ENCODE results near the gene SUV39H1. TPM values are rescaled to one million over a fixed set of nuclear protein-coding genes. Genes with fewer than 3 reads are reported as not detected.
A peak's percentile ranks its signal among the peaks of the same experiment; 100 is the strongest.
"Not testable (repeated sequence)": the region's sequence is repeated elsewhere in the genome, so short reads cannot be mapped to it uniquely, and the experiment has no call there.

The SUV39H1 gene
- total RNA-seq, 1 donor from 2014 or later, result 2.2 TPM

DNA sequence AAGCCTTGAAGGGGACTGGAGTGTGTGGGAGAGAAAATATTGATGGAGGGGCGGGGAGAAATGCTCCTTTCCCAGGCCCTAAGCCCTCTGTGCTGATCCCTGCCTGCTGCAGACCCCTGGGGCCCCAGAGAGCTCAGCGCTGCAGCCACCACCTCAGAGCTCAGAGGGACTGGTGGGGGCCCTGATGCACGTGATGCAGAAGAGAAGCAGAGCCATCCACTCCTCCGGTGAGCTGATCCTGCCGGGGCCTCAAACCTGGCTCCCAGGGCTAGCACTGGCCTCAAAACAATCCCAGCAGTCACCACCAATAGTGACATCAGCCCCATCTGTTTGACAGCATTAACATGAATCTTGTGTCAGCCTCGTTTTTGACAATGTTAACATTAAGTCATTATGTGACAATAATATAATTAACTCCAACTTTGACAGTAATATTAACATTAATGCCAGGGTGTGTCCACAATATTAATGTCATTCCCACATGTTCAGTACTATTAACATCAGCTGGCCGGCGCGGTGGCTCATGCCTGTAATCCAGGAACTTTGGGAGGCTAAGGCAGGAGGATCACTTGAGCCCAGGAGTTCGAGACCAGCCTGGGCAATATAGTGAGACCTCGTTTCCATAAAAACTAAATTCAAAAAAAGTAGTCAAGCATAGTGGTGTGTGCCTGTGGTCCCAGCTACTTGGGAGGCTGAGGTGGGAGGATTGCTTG, 7.2 kb upstream of the SUV39H1 start:
- no peak for DNase-seq (ENCODE audit: extremely low spot score in 2 of 2)
- H3K27me3 ChIP-seq, result no peaks in the 10 kb centered on the region
- TF ChIP-seq, protein P1, sequence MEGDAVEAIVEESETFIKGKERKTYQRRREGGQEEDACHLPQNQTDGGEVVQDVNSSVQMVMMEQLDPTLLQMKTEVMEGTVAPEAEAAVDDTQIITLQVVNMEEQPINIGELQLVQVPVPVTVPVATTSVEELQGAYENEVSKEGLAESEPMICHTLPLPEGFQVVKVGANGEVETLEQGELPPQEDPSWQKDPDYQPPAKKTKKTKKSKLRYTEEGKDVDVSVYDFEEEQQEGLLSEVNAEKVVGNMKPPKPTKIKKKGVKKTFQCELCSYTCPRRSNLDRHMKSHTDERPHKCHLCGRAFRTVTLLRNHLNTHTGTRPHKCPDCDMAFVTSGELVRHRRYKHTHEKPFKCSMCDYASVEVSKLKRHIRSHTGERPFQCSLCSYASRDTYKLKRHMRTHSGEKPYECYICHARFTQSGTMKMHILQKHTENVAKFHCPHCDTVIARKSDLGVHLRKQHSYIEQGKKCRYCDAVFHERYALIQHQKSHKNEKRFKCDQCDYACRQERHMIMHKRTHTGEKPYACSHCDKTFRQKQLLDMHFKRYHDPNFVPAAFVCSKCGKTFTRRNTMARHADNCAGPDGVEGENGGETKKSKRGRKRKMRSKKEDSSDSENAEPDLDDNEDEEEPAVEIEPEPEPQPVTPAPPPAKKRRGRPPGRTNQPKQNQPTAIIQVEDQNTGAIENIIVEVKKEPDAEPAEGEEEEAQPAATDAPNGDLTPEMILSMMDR (IDR thresholded peaks at IDR 0.05), result no peak
- TF ChIP-seq POLR2AphosphoS5 (IDR thresholded peaks at IDR 0.05; ENCODE audit: insufficient read depth in 1 of 2, low read depth in 1 of 2), result no peak
- TF ChIP-seq POLR2A (IDR thresholded peaks at IDR 0.05), result no peak

DNA sequence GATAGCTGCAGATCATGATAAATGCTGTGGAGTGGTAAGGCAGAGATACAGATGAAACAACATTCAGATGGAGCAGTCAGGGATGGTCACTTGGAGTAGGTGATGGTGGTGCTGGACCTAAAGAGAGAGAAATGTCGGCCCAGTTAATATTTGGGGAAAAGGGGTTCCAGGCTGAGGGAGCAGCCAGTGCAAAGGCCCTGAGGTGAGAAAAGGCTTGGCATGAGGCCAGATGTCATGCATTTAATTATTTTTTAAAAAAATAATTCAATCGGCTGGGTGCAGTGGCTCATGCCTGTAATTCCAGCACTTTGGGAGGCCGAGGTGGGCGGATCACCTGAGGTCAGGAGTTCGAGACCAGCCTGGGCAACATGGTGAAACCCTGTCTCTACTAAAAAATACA, 4.8 kb upstream of the SUV39H1 start:
- H3K9me3 ChIP-seq; intact Hi-C loops (cut with DNase I); H3K27me3 ChIP-seq; H3K4me3 ChIP-seq; H3K27ac ChIP-seq; H3K36me3 ChIP-seq; DNase-seq (ENCODE audit: extremely low spot score in 2 of 2); H3K4me1 ChIP-seq: not testable (repeated sequence)

More for the DNA sequence above, 7.2 kb upstream of the SUV39H1 start:
- Histone ChIP-seq H3K36me3 (no peaks in the 10 kb centered on the region), H3K4me1 (no peaks in the 10 kb centered on the region), H3K27ac (no peak overlapping the region), H3K9me3 (no peaks in the 10 kb centered on the region), H3K4me3 (no peak overlapping the region)
- intact Hi-C loops (cut with DNase I), result no loop called here

DNA sequence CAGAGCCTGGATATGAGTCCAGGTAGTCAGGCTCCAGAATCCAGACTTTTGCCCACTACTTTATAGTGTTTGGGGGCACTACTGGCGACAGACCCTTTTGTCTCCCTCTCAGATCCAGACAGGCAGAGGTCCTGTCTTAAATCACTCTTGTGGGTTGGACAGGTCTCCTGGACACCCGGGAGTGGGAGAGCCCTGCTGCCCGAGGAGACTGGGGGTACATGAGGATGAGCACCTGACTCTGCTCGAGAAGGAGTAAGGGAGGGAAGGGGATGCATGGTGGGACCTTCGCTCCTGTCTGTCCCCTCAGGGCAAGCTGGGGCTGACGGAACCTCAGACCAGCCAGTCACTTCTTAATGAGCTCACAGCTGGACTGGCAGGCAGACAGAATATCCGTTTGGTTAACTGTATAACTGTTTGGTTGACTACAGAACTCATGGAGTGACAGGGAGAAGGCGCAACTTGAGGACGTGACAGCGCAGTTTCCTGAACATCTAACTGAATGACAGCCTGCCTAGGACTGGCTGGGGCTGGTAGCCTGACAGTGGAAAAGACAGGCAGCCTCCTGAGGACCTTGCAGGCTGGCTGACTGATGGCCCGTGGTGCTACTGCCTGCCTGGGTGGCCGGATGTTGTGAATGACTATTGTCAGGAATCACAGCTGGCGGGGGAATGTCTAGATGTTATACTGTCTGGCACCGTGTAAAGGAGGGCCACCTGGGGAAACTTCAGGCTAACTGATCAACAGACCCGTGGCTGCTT, 1.6 kb upstream of the SUV39H1 start:
- H3K27ac ChIP-seq, result no peak overlapping the region
- intact Hi-C loops (cut with DNase I), result no loop called here
- no peak for DNase-seq (ENCODE audit: extremely low spot score in 2 of 2)
- no peaks in the 10 kb centered on the region for H3K27me3 ChIP-seq
- H3K4me3 ChIP-seq, result no peak overlapping the region
- H3K36me3 ChIP-seq, result no peaks in the 10 kb centered on the region
- TF ChIP-seq, protein P1 (IDR thresholded peaks at IDR 0.05), result no peak
- TF ChIP-seq POLR2A (IDR thresholded peaks at IDR 0.05), result no peak
- TF ChIP-seq POLR2AphosphoS5 (IDR thresholded peaks at IDR 0.05; ENCODE audit: insufficient read depth in 1 of 2, low read depth in 1 of 2), result no peak
- no peaks in the 10 kb centered on the region for H3K9me3 ChIP-seq
- peaks cover 14% of the 10 kb centered on the region for H3K4me1 ChIP-seq

DNA sequence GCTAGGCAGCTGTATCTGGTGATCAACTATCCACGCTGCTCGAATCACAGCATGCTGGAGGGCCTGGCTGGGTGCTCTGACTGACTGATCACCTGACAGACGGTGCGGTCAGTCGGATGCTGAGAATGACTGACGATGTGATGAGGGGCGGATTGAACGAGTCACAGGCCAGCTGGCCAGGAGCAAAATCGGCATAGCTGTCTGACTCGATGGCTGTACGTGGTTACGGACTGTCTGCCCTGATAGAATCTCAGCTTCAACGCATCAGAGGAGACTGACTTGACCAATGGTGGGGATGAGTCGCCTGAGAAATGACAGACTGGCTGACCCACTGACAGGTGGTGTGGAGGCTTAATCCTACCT, 1.0 kb upstream of the SUV39H1 start:
- intact Hi-C loops (cut with DNase I), result no loop called here
- Histone ChIP-seq H3K4me1 (peaks cover 14% of the 10 kb centered on the region), H3K27me3 (no peaks in the 10 kb centered on the region), H3K27ac (peak overlapping the region; percentile 75), H3K9me3 (no peaks in the 10 kb centered on the region), H3K36me3 (no peaks in the 10 kb centered on the region), H3K4me3 (peak overlapping the region; percentile 55 to 66)
- DNase-seq (ENCODE audit: extremely low spot score in 2 of 2), result no peak
- TF ChIP-seq, protein P1 (IDR thresholded peaks at IDR 0.05), result no peak
- no peak for TF ChIP-seq POLR2AphosphoS5 (IDR thresholded peaks at IDR 0.05; ENCODE audit: insufficient read depth in 1 of 2, low read depth in 1 of 2)
- no peak for TF ChIP-seq POLR2A (IDR thresholded peaks at IDR 0.05)

DNA sequence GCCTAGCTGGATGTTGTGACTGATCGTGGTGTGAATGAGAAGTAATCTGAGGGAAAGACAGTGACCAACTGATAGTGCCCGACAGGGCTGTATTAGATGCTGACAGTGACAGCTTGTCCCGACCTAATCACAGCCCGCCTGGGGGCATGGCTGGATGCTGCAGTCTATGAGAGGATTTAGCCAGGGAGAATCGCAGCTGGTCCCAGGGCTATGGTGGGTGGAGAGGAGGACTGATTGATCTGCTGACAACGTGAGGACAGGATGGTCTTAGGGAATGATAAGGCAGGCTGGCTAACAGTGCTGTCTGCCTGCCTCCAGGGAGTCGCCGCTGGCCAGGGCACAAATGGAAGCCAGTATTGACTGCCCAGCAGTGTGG, 621 bp upstream of the SUV39H1 start:
- no peak for TF ChIP-seq POLR2AphosphoS5 (IDR thresholded peaks at IDR 0.05; ENCODE audit: insufficient read depth in 1 of 2, low read depth in 1 of 2)
- intact Hi-C loops (cut with DNase I), result no loop called here
- DNase-seq (ENCODE audit: extremely low spot score in 2 of 2), result no peak
- Histone ChIP-seq H3K9me3 (no peaks in the 10 kb centered on the region), H3K36me3 (no peaks in the 10 kb centered on the region), H3K27me3 (no peaks in the 10 kb centered on the region), H3K4me1 (peaks cover 14% of the 10 kb centered on the region), H3K27ac (peak overlapping the region; percentile 75), H3K4me3 (peak overlapping the region; percentile 55 to 66)
